ENCODE results near the gene APOBEC3A.
"Not testable (repeated sequence)": the region's sequence is repeated elsewhere in the genome, so short reads cannot be mapped to it uniquely, and the experiment has no call there.

APOBEC3A gene

GRCh38 chr22:38959590-38959989 lies 2.2 kb downstream of the APOBEC3A start:
- DNase-seq (ENCODE audit: low read depth), result no peak

DNA sequence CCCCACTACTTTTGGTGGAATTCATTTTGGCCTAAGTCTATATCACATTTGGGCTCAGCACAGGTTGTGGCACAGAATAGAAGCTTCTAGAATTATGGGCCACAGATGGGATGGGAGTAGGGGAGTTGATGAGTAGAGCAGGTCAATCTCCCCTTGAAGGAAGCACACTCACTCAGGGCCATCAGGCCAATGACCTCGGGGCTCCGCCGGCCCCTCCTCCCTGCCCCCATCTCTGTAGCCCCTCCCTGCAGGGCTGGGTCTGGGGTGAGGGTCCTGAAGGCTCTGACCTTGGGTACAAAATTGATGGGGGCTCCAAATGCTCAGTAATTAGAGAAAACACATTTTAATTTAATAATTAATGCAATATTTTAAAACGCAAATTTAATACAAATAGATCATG lies 3.3 kb downstream of the APOBEC3A start:
- DNase-seq (ENCODE audit: low read depth), result not testable (repeated sequence)

GRCh38 chr22:38963291-38963738 lies 5.9 kb downstream of the APOBEC3A start:
- not testable (repeated sequence) for DNase-seq (ENCODE audit: low read depth)

DNA sequence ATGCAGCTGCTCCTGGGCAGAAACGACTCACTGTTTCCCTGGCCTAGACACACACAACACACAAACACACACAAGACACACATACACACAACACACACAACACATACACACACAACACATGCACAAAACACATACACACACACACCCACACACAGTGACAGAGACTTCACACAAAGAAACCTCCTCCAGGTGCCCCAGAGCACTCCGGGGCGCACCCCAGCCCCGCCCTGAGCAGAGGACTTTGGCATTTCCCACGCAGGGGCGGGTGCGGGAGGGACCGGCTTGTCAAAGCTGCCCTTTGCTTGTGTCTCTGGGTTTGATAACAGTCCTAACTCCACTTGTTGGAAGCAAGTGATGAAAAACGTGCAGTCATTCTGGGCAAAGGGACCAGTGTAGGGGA lies 6.5 kb downstream of the APOBEC3A start:
- no peak for DNase-seq (ENCODE audit: low read depth)

- DNase-seq (ENCODE audit: low read depth), result no peak
Measured at GRCh38 chr22:38964306-38964705, 6.9 kb downstream of the APOBEC3A start.

DNA sequence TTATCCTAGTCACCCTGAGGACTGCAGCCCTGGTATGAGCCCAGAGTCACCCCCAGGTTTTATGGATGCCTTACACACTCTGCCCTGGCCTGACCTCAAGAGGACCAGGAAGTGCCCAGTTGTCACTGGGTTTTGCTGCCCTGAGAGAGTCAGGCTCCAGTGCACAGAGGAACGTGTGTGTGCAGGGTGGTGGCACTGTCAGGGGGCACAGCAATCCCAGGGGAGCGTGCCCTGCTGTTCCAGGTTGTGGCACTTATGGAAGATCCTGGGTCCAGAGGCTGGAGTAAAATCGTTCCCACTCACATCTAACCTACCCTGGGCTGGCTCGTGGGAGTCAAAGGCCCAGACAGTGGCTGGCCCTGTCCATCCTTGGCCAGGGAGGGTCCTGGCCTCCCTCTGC lies 7.6 kb downstream of the APOBEC3A start:
- DNase-seq (ENCODE audit: low read depth), result no peak

GRCh38 chr22:38965614-38966379 lies 8.4 kb downstream of the APOBEC3A start:
- no peak for DNase-seq (ENCODE audit: low read depth)

GRCh38 chr22:38966380-38966702 lies 8.9 kb downstream of the APOBEC3A start:
- no peak for DNase-seq (ENCODE audit: low read depth)

DNA sequence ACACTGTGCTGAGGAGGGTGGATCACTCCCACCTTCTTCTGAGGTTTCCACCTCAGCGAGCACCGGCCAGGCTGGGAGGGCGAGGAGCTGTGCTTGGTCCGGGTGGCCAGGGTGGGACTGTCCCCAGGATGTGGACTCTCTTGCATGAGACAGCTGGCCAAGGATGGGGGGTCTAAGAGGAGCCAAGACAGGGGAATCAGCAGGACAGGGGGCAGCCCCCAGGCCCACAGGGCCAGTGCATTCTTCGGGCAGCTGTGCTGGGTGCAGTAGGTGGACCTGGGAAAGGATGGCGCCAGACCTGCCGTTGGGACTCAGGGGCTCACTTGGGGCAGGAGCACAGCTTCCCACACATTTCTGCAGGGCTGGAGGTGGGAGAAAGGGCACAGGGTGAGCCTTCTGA lies 9.5 kb downstream of the APOBEC3A start:
- DNase-seq (ENCODE audit: low read depth), result no peak

DNA sequence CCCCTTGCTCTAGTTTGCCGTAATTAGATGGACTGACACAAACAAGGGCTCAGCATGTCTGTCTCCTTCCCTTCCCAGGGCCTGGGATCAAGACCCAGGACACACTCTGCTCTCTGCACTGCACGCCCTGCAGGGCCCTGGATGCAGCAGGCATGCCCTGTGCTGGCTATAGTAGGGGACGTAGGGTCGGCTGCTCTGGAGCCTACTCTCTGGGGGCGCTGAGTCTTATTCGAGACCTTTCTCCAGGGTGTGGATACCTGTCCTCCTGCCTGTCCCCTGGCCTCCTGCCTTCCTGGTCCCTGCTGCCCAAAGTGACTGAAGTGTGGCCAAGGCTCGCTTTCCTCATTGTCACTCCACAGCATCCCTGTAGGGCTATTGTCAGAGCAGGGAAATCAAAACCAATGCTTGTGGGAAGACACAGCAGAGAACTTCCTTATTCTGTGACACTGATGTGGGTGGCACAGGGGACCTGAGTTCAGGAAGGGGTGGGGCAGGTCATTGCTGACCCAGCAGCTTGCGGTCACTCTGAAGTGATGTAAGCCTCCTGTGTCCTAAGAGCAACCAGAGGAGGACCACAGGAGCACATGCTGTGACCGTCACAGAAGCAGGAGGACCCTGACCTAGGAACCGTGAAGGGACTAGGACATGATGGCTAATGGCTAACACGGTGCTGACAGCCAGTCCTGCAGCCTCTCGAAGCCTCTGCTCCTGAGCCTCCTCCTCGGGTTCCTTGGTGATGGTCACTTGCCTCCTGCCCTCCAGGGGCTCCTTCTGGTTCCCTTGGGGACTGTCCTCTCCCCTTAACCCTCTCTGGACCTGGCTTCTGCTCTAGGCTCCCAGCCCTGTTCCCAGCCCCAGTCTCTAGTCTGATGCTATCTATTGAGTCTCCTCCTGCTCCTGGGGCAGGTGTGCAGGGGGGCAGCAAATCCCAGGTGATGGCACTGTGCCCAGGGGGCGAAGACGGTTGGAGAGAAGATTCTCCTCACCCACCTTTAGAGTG lies 10.3 kb downstream of the APOBEC3A start:
- DNase-seq (ENCODE audit: low read depth), result no peak

- DNase-seq (ENCODE audit: low read depth), result no peak
Measured at GRCh38 chr22:38968801-38969200, 11.4 kb downstream of the APOBEC3A start.

- no peak for DNase-seq (ENCODE audit: low read depth)
Measured at GRCh38 chr22:38970551-38970950, 13.1 kb downstream of the APOBEC3A start.

DNA sequence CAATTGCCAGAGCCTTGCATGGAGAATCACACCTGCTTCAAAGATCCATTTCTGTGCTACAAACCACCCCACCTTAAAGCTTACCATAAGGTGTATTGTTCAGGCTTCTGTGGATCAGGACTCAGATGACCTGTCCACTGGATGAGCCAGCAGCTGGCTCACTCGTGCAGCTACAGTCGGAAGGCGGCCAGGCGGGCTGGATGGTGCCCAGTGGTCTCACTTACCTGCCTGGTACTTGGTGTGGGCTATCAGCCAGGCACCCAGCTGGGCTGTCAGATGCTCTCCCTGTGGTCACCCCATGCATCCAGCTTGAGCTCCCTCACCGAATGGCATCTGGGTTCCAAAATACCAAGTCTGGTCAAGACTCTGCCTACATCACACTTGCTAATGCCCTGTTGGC lies 13.8 kb downstream of the APOBEC3A start:
- no peak for DNase-seq (ENCODE audit: low read depth)

GRCh38 chr22:38971791-38972190 lies 14.4 kb downstream of the APOBEC3A start:
- no peak for DNase-seq (ENCODE audit: low read depth)

- no peak for DNase-seq (ENCODE audit: low read depth)
Measured at GRCh38 chr22:38972558-38972957, 15.1 kb downstream of the APOBEC3A start.

DNA sequence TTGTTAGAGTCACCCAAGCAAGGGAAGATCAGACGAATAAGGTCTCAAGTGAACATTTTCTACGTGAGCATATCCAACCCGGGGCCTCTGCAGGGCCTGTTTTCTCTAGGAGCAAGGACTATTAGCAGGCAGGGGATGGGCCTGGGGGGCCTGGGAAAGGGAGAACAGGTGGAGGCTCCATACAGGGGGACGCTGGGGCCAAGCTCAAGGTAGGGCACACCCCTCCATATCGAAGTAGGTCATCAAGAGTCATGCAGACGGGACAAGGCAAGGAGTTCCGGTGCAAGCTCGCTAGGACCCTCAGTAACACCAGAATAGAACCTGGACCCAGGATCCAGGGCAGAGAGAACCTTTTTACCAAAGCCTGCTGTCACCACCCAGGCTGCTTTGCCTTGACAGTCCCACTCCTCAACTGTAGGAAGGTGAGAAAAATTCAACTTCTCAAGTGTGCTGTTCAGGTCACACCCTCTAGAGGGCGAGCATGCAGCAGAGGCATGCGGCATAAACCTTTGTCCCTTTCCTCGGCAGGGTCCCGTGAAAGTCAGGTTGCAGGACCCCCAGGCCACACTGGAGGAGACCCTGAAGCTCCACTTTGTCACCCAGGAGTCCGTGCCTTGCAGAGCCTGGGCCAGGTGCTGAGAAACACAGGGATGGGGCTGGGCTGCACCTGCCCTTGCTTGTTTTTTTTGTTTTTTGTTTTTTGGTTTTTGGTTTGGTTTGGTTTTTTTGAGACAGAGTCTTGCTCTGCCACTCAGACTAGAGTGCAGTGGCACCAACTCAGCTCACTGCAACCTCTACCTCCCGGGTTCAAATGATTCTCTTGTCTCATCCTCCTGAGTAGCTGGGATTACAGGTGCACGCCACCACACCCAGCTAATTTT lies 16.1 kb downstream of the APOBEC3A start:
- no peak for DNase-seq (ENCODE audit: low read depth)

- DNase-seq (ENCODE audit: low read depth), result no peak
Measured at GRCh38 chr22:38974170-38974825, 16.9 kb downstream of the APOBEC3A start.

DNA sequence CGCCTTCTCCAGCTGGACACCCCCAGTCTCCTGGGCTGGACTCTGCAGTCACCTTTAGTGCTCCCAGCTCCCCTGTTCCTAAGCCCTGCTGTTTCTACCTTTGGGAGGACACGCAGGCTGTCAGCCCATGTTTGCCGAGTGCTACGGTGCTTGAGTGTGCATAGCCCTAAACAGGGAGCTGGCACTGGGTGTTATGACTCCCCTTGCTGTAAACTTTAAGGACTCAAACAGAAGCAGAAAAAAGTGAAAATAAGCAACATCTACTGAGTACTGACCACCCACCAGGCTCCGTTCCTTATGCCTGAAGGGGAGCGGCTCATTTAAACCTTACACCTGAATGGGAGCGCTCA lies 17.4 kb downstream of the APOBEC3A start:
- DNase-seq (ENCODE audit: low read depth), result no peak

DNA sequence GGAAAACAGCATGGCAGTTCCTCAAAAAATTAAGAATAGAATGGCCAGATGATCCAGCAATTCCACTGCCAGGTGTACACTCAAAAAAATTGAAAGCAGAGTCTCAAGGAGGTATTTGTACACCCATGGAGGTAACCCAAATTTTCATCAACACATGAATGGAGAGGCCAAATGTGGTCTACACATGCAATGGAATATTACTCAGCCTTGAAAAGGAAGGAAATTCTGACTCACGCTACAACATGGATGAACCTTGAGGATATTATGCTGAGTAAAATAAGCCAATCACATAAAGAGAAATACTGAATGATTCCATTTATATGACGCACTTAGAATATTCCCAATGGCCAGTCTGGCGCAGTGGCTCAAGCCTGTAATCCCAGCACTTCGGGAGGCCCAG lies 19.9 kb downstream of the APOBEC3A start:
- DNase-seq (ENCODE audit: low read depth), result not testable (repeated sequence)

DNA sequence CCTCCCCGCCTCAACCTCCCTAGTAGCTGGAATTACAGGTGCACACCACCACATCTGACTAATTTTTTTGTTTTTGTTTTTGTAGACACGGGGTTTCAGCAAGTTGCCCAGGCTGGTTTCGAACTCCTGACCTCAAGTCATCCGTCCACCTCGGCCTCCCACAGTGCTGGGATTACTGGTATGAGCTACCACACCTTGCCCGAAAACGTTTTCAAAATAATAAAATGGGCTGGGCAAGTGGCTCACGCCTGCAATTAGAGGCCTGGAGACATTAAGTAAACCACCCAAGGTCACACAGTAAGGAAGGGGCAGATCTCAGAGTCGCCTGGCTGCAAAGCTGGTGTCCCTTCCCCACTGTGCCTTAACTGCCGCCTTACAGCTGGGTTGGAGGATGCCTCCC lies 23.2 kb downstream of the APOBEC3A start:
- not testable (repeated sequence) for DNase-seq (ENCODE audit: low read depth)
